Osteoblast (primary cell): ENCODE results near the gene FAM227A. TPM values are rescaled to one million over a fixed set of nuclear protein-coding genes. Genes with fewer than 3 reads are reported as not detected.

ENCODE experiments used
- DNase-seq: peaks from one replicate; pipeline ENCODE4 v3.0.0; 2011; ENCODE audit warnings: low spot score, mixed read lengths; ENCODE audit not compliant: insufficient read length; ENCODE audit errors: missing footprints
- H2AFZ ChIP-seq: 2 replicates; pipeline ENCODE4 v1.6.0; 2011; ENCODE audit warnings: mild to moderate bottlenecking, low read length
- H3K27ac ChIP-seq: 2 replicates; pipeline ENCODE4 v1.5.1; 2011; ENCODE audit warnings: mild to moderate bottlenecking, low read depth, low read length, moderate library complexity
- H3K27me3 ChIP-seq: 2 replicates; pipeline ENCODE4 v1.6.0; 2012; ENCODE audit warnings: mild to moderate bottlenecking, control low read depth, inconsistent platforms, low read length, moderate library complexity; ENCODE audit not compliant: insufficient read depth
- H3K36me3 ChIP-seq: 2 replicates; pipeline ENCODE4 v1.5.1; 2011; ENCODE audit warnings: mild to moderate bottlenecking, low read length, control low read depth, moderate library complexity; ENCODE audit not compliant: insufficient read depth
- H3K4me1 ChIP-seq: 2 replicates; pipeline ENCODE4 v1.5.1; 2011; ENCODE audit warnings: mild to moderate bottlenecking, low read length, control low read depth, moderate library complexity; ENCODE audit not compliant: insufficient read depth
- H3K4me2 ChIP-seq: 2 replicates; pipeline ENCODE4 v1.6.0; 2011; ENCODE audit warnings: mild to moderate bottlenecking, low read length; ENCODE audit not compliant: insufficient read depth
- H3K4me3 ChIP-seq: fragments of 200-600 bp; sonication (generic); 3 replicates; pipeline ENCODE4 v1.5.1; 2012; ENCODE audit warnings: mild to moderate bottlenecking, low read length, inconsistent platforms; ENCODE audit not compliant: insufficient read depth
- H3K79me2 ChIP-seq: 2 replicates; pipeline ENCODE4 v1.6.0; 2012; ENCODE audit warnings: mild to moderate bottlenecking, low read length, control low read depth, inconsistent platforms; ENCODE audit not compliant: insufficient read depth
- H3K9me3 ChIP-seq: 2 replicates; pipeline ENCODE4 v1.5.1; 2011; ENCODE audit warnings: low read depth, low read length, control low read depth
- H4K20me1 ChIP-seq: 2 replicates; pipeline ENCODE4 v1.6.0; 2012; ENCODE audit warnings: mild to moderate bottlenecking, low read length, control low read depth; ENCODE audit not compliant: insufficient read depth
- CTCF ChIP-seq: IDR thresholded peaks from 2 replicates; pipeline ENCODE4 v1.5.1; 2011; ENCODE audit warnings: mild to moderate bottlenecking, low read depth, low read length, moderate library complexity; ENCODE audit errors: extremely low read depth
- total RNA-seq: library from RNA; depleted of rRNA; stranded (reverse); fragments of >200 nt; gene quantifications from 2 replicates; pipeline ENCODE4 v1.2.3, GENCODE V29; 2012

The FAM227A gene
- total RNA-seq, 1 donor = 3.3 TPM

- TF ChIP-seq CTCF = no peak
- H3K27ac ChIP-seq = no peak overlapping the region
Measured at GRCh38 chr22:38612217-38613006, 43.8 kb downstream of the FAM227A start.

GRCh38 chr22:38611559-38611958 lies 44.6 kb downstream of the FAM227A start:
- Histone ChIP-seq H4K20me1 (no peaks in the 10 kb centered on the region), H3K27me3 (no peaks in the 10 kb centered on the region), H3K27ac (no peak overlapping the region), H3K4me3 (no peak overlapping the region), H2AFZ (no peak overlapping the region), H3K4me2 (no peak overlapping the region), H3K79me2 (no peaks in the 10 kb centered on the region), H3K4me1 (peaks cover 2% of the 10 kb centered on the region), H3K9me3 (no peaks in the 10 kb centered on the region), H3K36me3 (no peaks in the 10 kb centered on the region)
- DNase-seq = no peak
- TF ChIP-seq CTCF = no peak

More at GRCh38 chr22:38612217-38613006, 43.8 kb downstream of the FAM227A start:
- H2AFZ ChIP-seq = no peak overlapping the region
- H3K4me3 ChIP-seq = no peak overlapping the region
- H3K4me2 ChIP-seq = no peak overlapping the region
- DNase-seq = no peak
- no peaks in the 10 kb centered on the region for H3K4me1 ChIP-seq
- no peaks in the 10 kb centered on the region for H3K9me3 ChIP-seq
- H3K79me2 ChIP-seq = no peaks in the 10 kb centered on the region
- H3K27me3 ChIP-seq = no peaks in the 10 kb centered on the region
- no peaks in the 10 kb centered on the region for H4K20me1 ChIP-seq
- H3K36me3 ChIP-seq = no peaks in the 10 kb centered on the region

GRCh38 chr22:38610234-38610633 lies 46.0 kb downstream of the FAM227A start:
- H4K20me1 ChIP-seq = no peaks in the 10 kb centered on the region
- no peak overlapping the region for H3K27ac ChIP-seq
- DNase-seq = no peak
- H3K27me3 ChIP-seq = no peaks in the 10 kb centered on the region
- H3K4me2 ChIP-seq = no peak overlapping the region
- H2AFZ ChIP-seq = no peak overlapping the region
- H3K4me1 ChIP-seq = peaks cover 9% of the 10 kb centered on the region
- no peaks in the 10 kb centered on the region for H3K79me2 ChIP-seq
- no peaks in the 10 kb centered on the region for H3K9me3 ChIP-seq
- H3K36me3 ChIP-seq = no peaks in the 10 kb centered on the region
- no peak for TF ChIP-seq CTCF
- no peak overlapping the region for H3K4me3 ChIP-seq

- H3K4me1 ChIP-seq = peaks cover 9% of the 10 kb centered on the region
- DNase-seq = no peak
- no peak overlapping the region for H3K27ac ChIP-seq
- no peaks in the 10 kb centered on the region for H3K36me3 ChIP-seq
- H4K20me1 ChIP-seq = no peaks in the 10 kb centered on the region
- no peak overlapping the region for H2AFZ ChIP-seq
- H3K4me2 ChIP-seq = no peak overlapping the region
- H3K79me2 ChIP-seq = no peaks in the 10 kb centered on the region
- no peaks in the 10 kb centered on the region for H3K9me3 ChIP-seq
- TF ChIP-seq CTCF = no peak
- no peaks in the 10 kb centered on the region for H3K27me3 ChIP-seq
- H3K4me3 ChIP-seq = no peak overlapping the region
Measured at GRCh38 chr22:38608992-38609750, 47.0 kb downstream of the FAM227A start.
